Colonic mucosa (tissue), 4 donors: Measurements from ENCODE around the gene CPZ. TPM values are rescaled to one million over a fixed set of nuclear protein-coding genes. Genes with fewer than 3 reads are reported as not detected.

ENCODE experiments used
- DNase-seq: peaks from one replicate; pipeline ENCODE4 v3.0.0-alpha.2; 2020
- H3K27ac ChIP-seq: fragments of 200-600 bp; one replicate; pipeline ENCODE4 v1.8.0; 2021
- H3K27me3 ChIP-seq: fragments of 200-600 bp; one replicate; pipeline ENCODE4 v1.8.0; 2021
- H3K36me3 ChIP-seq: fragments of 200-600 bp; one replicate; pipeline ENCODE4 v1.8.0; 2021
- H3K4me1 ChIP-seq: fragments of 200-600 bp; one replicate; pipeline ENCODE4 v1.8.0; 2021; ENCODE audit warnings: mild to moderate bottlenecking
- H3K4me3 ChIP-seq: fragments of 200-600 bp; one replicate; pipeline ENCODE4 v1.8.0; 2021
- H3K9ac ChIP-seq, 2 donors: one replicate each; pipeline ENCODE4 v1.7.0; 2013; ENCODE audit warnings: control low read depth in 2 of 2, low read depth in 2 of 2, low read length in 2 of 2
- H3K9me3 ChIP-seq: fragments of 200-600 bp; one replicate; pipeline ENCODE4 v1.8.0; 2021
- intact Hi-C: fragments of 100-400 bp; cut with DNase I; formaldehyde crosslinking; loops from one replicate; pipeline ENCODE4 v1.14.1; 2022
- total RNA-seq, 2 donors: library from RNA; stranded (reverse); fragmentation: NEBNext Ultra II Directional in 1 of 2; extraction: Animal tissue kit (Norgen Biotek cat#: 25700) in 1 of 2; gene quantifications; one replicate each; pipeline ENCODE4 v1.2.1, GENCODE V29; 2021
- TF ChIP-seq, protein P1 (sequence below): fragments of 200-600 bp; IDR thresholded peaks from one replicate; pipeline ENCODE4 v1.8.0; 2022; ENCODE audit warnings: antibody characterized with exemption, mild to moderate bottlenecking
- donor health status: healthy.
- donor health status: DM: no; HTN: no; CAD: no.
- donor health status: DM: no; HTN: no; CAD: no.

CPZ gene
- total RNA-seq, 2 donors from 2014 or later, result 1.2 to 1.5 TPM

DNA sequence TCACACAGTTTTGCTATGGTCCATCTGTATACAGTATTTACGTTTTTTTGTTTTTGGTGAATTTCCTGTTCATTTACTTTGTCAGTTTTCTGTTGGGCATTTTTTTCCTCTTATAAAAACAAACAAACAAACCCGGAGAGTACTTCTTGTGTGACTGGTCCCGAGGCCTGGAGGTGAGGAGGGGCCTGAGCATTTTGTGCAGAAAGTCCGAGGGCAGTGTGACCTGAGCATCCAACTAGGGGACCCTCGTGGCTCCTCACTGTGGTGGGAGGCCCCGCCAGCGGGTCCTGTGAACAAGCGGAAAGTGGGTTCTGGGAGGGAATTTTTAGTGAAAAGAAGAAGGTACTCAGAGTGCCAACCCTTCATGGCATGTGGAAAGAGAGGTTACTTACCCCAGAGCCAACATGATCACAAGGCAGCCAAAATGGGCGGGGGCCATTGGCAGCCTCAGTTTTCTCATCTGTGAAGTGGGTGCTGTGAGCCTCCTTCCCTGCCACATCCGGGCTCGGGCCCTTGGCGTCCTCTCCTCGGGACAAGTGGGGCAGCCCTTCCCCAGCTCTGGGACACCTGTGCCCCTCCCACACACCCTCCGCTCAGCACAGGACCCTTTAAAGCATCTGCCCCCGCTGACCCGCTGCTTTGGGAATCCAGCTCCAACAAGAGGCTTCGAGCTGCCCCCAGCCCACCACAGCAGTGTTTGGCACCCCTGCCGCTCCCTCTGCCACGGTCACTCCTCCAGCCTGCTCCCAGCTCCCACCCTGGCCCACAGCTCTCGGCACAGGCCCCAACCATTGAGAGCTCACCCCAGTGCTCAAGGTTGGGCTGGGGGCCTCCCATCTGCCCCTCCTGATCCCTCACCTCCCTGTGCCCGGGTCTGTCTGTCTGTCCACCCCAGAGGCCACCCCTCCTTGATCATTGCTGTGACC lies 35.2 kb upstream of the CPZ start:
- DNase-seq, result no peak

DNA sequence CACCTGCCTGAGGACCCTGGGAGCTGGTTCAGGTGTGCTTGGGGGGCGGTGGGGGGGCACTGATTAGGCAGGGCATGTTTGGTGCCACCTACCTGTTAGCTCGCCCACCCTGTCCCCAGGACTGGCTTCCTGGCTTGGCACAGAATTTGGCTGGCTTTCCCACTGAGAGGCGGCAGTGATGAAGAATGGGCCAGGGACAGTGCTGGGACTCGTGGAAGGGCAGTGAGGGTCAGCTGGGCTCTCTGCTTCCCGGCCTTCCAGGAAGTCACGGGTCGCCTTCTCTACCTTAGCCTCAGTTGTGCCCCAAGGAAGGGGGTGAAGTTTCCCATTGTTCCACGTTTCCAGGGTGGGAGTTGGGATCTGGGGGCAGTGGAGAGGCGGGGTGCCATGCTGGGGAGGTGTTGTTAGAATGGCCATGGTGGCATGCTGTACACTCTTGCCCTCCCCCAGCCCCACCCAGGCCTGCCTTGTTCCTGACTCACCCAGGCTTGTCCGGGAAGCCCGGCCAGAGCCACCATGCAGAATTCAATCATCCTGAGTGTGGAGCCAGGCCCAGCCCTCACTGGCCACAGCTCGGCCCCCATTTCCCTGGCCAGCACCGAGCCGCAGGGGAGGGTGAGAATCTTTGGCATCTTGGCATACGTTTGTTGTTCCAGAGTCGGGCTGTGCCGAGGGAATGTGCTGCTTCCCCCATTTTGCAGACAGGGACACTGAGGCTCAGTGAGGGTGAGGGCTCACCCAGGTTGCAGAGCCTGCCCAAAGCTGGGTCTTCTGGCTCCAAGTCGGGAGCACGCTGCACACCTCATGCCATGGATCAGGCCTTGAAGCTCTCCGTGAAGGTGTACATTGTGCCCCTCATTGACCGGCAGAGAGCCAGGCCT lies 34.2 kb upstream of the CPZ start:
- Histone ChIP-seq H3K4me1 (no peaks in the 10 kb centered on the region), H3K27ac (no peak overlapping the region), H3K9ac (no peak overlapping the region), H3K36me3 (no peaks in the 10 kb centered on the region), H3K4me3 (no peak overlapping the region), H3K9me3 (no peaks in the 10 kb centered on the region), H3K27me3 (no peaks in the 10 kb centered on the region)
- intact Hi-C loops, result no loop called here
- TF ChIP-seq, protein P1, sequence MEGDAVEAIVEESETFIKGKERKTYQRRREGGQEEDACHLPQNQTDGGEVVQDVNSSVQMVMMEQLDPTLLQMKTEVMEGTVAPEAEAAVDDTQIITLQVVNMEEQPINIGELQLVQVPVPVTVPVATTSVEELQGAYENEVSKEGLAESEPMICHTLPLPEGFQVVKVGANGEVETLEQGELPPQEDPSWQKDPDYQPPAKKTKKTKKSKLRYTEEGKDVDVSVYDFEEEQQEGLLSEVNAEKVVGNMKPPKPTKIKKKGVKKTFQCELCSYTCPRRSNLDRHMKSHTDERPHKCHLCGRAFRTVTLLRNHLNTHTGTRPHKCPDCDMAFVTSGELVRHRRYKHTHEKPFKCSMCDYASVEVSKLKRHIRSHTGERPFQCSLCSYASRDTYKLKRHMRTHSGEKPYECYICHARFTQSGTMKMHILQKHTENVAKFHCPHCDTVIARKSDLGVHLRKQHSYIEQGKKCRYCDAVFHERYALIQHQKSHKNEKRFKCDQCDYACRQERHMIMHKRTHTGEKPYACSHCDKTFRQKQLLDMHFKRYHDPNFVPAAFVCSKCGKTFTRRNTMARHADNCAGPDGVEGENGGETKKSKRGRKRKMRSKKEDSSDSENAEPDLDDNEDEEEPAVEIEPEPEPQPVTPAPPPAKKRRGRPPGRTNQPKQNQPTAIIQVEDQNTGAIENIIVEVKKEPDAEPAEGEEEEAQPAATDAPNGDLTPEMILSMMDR, result no peak
- no peak for DNase-seq

More for the DNA sequence above, 35.2 kb upstream of the CPZ start:
- TF ChIP-seq, protein P1, result no peak
- H3K4me3 ChIP-seq, result no peak overlapping the region
- no peak overlapping the region for H3K9ac ChIP-seq
- intact Hi-C loops, result no loop called here
- no peaks in the 10 kb centered on the region for H3K4me1 ChIP-seq
- no peaks in the 10 kb centered on the region for H3K27me3 ChIP-seq
- no peaks in the 10 kb centered on the region for H3K36me3 ChIP-seq
- no peaks in the 10 kb centered on the region for H3K9me3 ChIP-seq
- no peak overlapping the region for H3K27ac ChIP-seq

DNA sequence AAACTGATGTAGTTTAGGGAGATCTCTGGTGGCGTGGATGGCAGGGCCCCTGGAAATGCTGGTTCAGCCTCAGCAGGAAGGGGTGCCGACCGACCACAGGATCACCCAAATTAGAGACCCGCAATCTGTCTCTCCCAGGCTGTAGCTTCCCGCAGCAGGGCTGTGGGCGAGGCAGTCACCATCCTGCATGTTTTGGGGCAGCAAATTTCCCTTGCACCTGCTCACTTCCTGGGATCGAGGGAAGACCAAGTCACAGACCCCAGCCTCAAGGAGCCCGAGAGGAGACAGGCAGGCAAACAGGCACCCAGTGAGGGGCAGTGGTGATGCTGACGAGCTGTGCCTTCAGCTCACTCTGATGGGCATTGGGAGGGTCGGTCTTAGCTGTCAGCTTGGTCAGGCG lies 33.6 kb upstream of the CPZ start:
- Histone ChIP-seq H3K4me3 (no peak overlapping the region), H3K9ac (no peak overlapping the region)
- DNase-seq, result no peak

DNA sequence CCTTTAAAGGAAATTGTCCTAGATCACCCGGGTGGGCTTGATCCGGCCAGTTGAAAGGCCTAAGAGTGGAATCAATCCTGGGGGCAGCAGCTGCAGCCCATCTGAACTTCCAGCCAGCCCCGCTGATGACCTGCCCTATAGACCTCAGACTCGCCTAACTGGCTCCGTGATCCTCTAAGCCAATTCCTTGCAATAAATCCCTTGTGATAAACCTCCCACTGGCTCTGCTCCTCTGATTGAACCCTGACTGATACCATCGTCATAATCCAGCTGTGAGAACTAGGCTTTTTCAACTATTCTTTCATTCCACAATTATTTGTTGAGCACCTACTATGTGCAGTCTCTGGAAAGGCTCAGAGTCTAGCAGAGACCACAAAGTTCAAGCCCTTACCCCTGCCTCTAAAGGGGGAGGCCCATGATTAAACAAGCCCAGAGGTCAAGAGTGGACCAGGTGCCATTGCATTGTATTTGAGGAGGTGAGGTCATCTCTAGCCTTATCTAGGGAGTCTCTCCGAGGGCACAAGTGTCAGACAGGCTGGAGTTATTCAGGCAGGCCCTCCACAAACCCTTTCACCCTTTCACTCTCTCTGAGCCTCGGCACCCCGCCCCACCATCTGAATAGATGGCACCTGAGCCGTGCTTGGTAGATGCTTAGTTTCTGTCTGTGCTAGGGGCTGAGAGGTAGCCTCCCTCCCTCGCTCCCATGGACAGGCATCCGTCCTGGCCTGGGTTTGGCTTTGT lies 32.9 kb upstream of the CPZ start:
- Histone ChIP-seq H3K9me3 (no peaks in the 10 kb centered on the region), H3K27me3 (no peaks in the 10 kb centered on the region), H3K36me3 (no peaks in the 10 kb centered on the region), H3K9ac (no peak overlapping the region), H3K27ac (no peak overlapping the region), H3K4me3 (no peak overlapping the region), H3K4me1 (no peaks in the 10 kb centered on the region)
- TF ChIP-seq, protein P1, result no peak
- intact Hi-C loops, result no loop called here
- DNase-seq, result no peak

More for the DNA sequence above, 33.6 kb upstream of the CPZ start:
- Histone ChIP-seq H3K27ac (no peak overlapping the region), H3K36me3 (no peaks in the 10 kb centered on the region), H3K27me3 (no peaks in the 10 kb centered on the region), H3K9me3 (no peaks in the 10 kb centered on the region), H3K4me1 (no peaks in the 10 kb centered on the region)
- TF ChIP-seq, protein P1, result no peak
- intact Hi-C loops, result no loop called here
